LNCaP clone FGC (cell line): Measurements from ENCODE around the gene HORMAD2.

ENCODE experiments used
- DNase-seq: peaks from one replicate; pipeline ENCODE4 v3.0.0-alpha.2; 2011; ENCODE audit warnings: low read depth
- H3K4me3 ChIP-seq: 2 replicates; pipeline ENCODE4 v1.5.1; 2011; ENCODE audit warnings: mild to moderate bottlenecking, low read depth, low read length, control low read depth
- CTCF ChIP-seq: IDR thresholded peaks from 2 replicates; pipeline ENCODE4 v1.5.1; 2012; ENCODE audit warnings: mild to moderate bottlenecking; ENCODE audit not compliant: control insufficient read depth, insufficient read depth; ENCODE audit errors: extremely low read depth

HORMAD2 gene

DNA sequence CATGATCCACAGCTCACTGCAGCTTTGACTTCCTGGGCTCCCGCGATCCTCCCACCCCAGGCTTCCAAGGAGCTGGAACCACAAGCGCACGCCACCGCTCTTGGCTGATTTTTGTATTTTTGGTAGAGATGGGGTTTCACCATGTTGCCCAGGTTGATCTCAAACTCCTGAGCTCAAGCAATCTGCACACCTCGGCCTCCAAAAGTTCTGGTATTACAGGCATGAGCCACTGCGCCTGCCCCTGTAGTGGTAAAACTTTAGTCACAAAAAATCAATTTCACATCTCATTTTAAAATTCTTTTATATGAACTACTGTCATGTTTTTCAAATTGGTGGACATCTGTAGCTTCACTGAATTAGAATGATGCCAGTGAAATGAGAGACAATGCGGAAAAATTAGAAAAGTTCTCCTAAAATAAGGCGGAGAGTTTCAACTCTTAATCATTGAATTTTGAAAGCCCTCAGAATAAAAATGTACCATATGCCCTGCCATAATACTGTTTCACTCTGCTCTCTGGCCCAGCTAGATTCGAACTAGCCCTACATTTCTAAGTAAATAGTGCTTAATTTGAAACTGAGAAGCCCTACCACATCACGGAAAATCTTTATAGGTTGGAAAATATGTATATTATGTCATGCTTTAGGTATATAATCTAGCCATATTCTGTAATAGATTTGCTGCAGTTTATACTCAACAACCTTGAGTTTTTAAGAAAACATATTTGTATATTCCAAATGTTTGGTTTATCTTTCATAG is 78.7 kb downstream of the HORMAD2 start:
- DNase-seq: no peak
- no peak for TF ChIP-seq CTCF
- H3K4me3 ChIP-seq: no peak overlapping the region

- peak; percentile 32 for DNase-seq
- no peak for TF ChIP-seq CTCF
- no peak overlapping the region for H3K4me3 ChIP-seq
Measured at GRCh38 chr22:30159561-30160353, 79.5 kb downstream of the HORMAD2 start.

DNA sequence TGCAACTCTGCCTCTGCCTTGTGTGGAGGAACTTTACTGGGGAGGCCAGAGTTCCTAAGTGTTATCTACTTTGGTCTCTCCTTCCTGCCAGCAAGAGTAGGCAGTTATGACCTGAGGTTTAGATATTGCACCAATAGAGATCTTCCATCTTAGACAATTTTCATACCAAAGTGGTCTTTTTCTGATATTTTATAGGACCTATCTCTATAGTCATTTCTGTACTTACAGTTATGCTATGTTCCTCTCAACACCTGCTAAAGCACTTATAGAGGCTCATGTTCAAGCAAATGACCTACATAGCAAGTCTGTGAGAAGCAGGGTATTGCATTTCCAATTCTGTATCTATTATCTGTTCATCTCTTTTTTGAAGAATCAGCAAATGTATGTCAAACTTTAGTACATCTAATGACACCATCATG is 80.8 kb downstream of the HORMAD2 start:
- DNase-seq: no peak
- H3K4me3 ChIP-seq: no peak overlapping the region
- no peak for TF ChIP-seq CTCF

- TF ChIP-seq CTCF: no peak
Measured at GRCh38 chr22:30167296-30167695, 87.0 kb downstream of the HORMAD2 start.

GRCh38 chr22:30167734-30168133 is 87.5 kb downstream of the HORMAD2 start:
- no peak for TF ChIP-seq CTCF
- no peak overlapping the region for H3K4me3 ChIP-seq
- DNase-seq: no peak

More at GRCh38 chr22:30167296-30167695, 87.0 kb downstream of the HORMAD2 start:
- no peak for DNase-seq
- no peak overlapping the region for H3K4me3 ChIP-seq

- no peak for DNase-seq
- H3K4me3 ChIP-seq: no peak overlapping the region
- TF ChIP-seq CTCF: no peak
Measured at GRCh38 chr22:30169002-30169401, 88.7 kb downstream of the HORMAD2 start.
